H9 (cell line): ENCODE measurements around the gene RNF220. TPM values are rescaled to one million over a fixed set of nuclear protein-coding genes. Genes with fewer than 3 reads are reported as not detected.

Experiments used
- DNase-seq: peaks from one replicate; pipeline ENCODE4 v3.0.0-alpha.2; 2017
- H2AFZ ChIP-seq: one replicate; pipeline ENCODE4 v1.6.1; 2013; ENCODE audit warnings: mild to moderate bottlenecking, low read length, control low read depth, moderate library complexity
- H2AK5ac ChIP-seq: 2 replicates; pipeline ENCODE4 v1.6.1; 2013; ENCODE audit warnings: low read length, control low read depth, mixed read lengths; ENCODE audit not compliant: insufficient read length
- H2BK120ac ChIP-seq: one replicate; pipeline ENCODE4 v1.6.1; 2013; ENCODE audit warnings: low read depth, mild to moderate bottlenecking, low read length, control low read depth, inconsistent platforms; ENCODE audit not compliant: poor library complexity, severe bottlenecking
- H2BK12ac ChIP-seq: 2 replicates; pipeline ENCODE4 v1.6.1; 2013; ENCODE audit warnings: low read length, control low read depth, mixed read lengths, low read depth; ENCODE audit not compliant: insufficient read length
- H2BK15ac ChIP-seq: 2 replicates; pipeline ENCODE4 v1.6.1; 2013; ENCODE audit warnings: low read depth, low read length, control low read depth
- H2BK20ac ChIP-seq: one replicate; pipeline ENCODE4 v1.6.1; 2013; ENCODE audit warnings: low read depth, mild to moderate bottlenecking, low read length, control low read depth, inconsistent platforms; ENCODE audit not compliant: poor library complexity, severe bottlenecking
- H2BK5ac ChIP-seq: 2 replicates; pipeline ENCODE4 v1.6.1; 2013; ENCODE audit warnings: low read length, control low read depth, mixed read lengths; ENCODE audit not compliant: insufficient read length
- H3K14ac ChIP-seq: 2 replicates; pipeline ENCODE4 v1.6.1; 2013; ENCODE audit warnings: low read length, control low read depth; ENCODE audit not compliant: insufficient read depth
- H3K18ac ChIP-seq: 2 replicates; pipeline ENCODE4 v1.6.1; 2013; ENCODE audit warnings: low read depth, mild to moderate bottlenecking, mixed read lengths, low read length, control low read depth; ENCODE audit not compliant: insufficient read length
- H3K23ac ChIP-seq: 2 replicates; pipeline ENCODE4 v1.6.1; 2013; ENCODE audit warnings: low read length, control low read depth, mixed read lengths, low read depth; ENCODE audit not compliant: insufficient read length
- H3K23me2 ChIP-seq: 2 replicates; pipeline ENCODE4 v1.6.1; 2013; ENCODE audit warnings: low read depth, mild to moderate bottlenecking, mixed read lengths, low read length, control low read depth; ENCODE audit not compliant: insufficient read length, poor library complexity, severe bottlenecking
- H3K27ac ChIP-seq: 2 replicates; pipeline ENCODE4 v1.5.1; 2013; ENCODE audit warnings: low read length, control low read depth, mixed read lengths, low read depth; ENCODE audit not compliant: insufficient read length
- H3K27me3 ChIP-seq: 2 replicates; pipeline ENCODE4 v1.6.1; 2013; ENCODE audit warnings: low read length, control low read depth, inconsistent platforms; ENCODE audit not compliant: insufficient read depth
- H3K4ac ChIP-seq: 2 replicates; pipeline ENCODE4 v1.6.1; 2013; ENCODE audit warnings: low read depth, mild to moderate bottlenecking, control low read depth, inconsistent platforms, low read length, moderate library complexity
- H3K4me1 ChIP-seq: 2 replicates; pipeline ENCODE4 v1.6.1; 2013; ENCODE audit warnings: low read length, control low read depth, inconsistent platforms; ENCODE audit not compliant: insufficient read depth
- H3K4me2 ChIP-seq: 2 replicates; pipeline ENCODE4 v1.6.1; 2013; ENCODE audit warnings: low read length, control low read depth, mixed read lengths; ENCODE audit not compliant: insufficient read length, insufficient read depth
- H3K56ac ChIP-seq: 2 replicates; pipeline ENCODE4 v1.6.1; 2013; ENCODE audit warnings: low read depth, mild to moderate bottlenecking, mixed read lengths, low read length, control low read depth; ENCODE audit not compliant: insufficient read length
- H3K79me1 ChIP-seq: 2 replicates; pipeline ENCODE4 v1.6.1; 2013; ENCODE audit warnings: low read depth, mild to moderate bottlenecking, moderate library complexity, low read length, control low read depth, inconsistent platforms; ENCODE audit not compliant: insufficient read depth, poor library complexity, severe bottlenecking
- H3K79me2 ChIP-seq: 2 replicates; pipeline ENCODE4 v1.6.1; 2013; ENCODE audit warnings: low read length, control low read depth, inconsistent platforms; ENCODE audit not compliant: insufficient read depth
- H3K9ac ChIP-seq: 2 replicates; pipeline ENCODE4 v1.6.1; 2013; ENCODE audit warnings: low read length, control low read depth, mixed read lengths; ENCODE audit not compliant: insufficient read length; ENCODE audit errors: extremely low read depth
- H3K9me3 ChIP-seq: one replicate; pipeline ENCODE4 v1.6.1; 2013; ENCODE audit warnings: low read depth, low read length, inconsistent platforms; ENCODE audit not compliant: control insufficient read depth
- H3T11ph ChIP-seq: one replicate; pipeline ENCODE4 v1.6.1; 2013; ENCODE audit warnings: mild to moderate bottlenecking, low read length, control low read depth, inconsistent platforms
- H4K20me1 ChIP-seq: one replicate; pipeline ENCODE4 v1.6.1; 2013; ENCODE audit not compliant: control insufficient read depth, insufficient read length, insufficient read depth
- H4K5ac ChIP-seq: 2 replicates; pipeline ENCODE4 v1.6.1; 2013; ENCODE audit warnings: low read depth, mild to moderate bottlenecking, mixed read lengths, low read length, control low read depth; ENCODE audit not compliant: insufficient read length
- H4K8ac ChIP-seq: replicated peaks from 2 replicates; pipeline ENCODE4 v1.6.1; 2013; ENCODE audit warnings: low read length, control low read depth, mixed read lengths, low read depth; ENCODE audit not compliant: insufficient read length
- H4K91ac ChIP-seq: 2 replicates; pipeline ENCODE4 v1.6.1; 2013; ENCODE audit warnings: low read depth, mild to moderate bottlenecking, moderate library complexity, mixed read lengths, low read length, control low read depth; ENCODE audit not compliant: insufficient read length
- H3K27ac Mint-ChIP-seq, 3 experiments: 2 replicates in 2 of 3; 3 replicates in 1 of 3; pipeline ENCODE4 v1.8.0; 2020 to 2021; ENCODE audit warnings: mixed read lengths in 3 of 3, mild to moderate bottlenecking in 1 of 3, moderate library complexity in 1 of 3
- H3K27me3 Mint-ChIP-seq: 2 replicates; pipeline ENCODE4 v1.8.0; 2021; ENCODE audit warnings: low read depth, mild to moderate bottlenecking, moderate library complexity, mixed read lengths
- H3K36me3 Mint-ChIP-seq, 3 experiments: 2 replicates in 2 of 3; 3 replicates in 1 of 3; pipeline ENCODE4 v1.8.0; 2020 to 2021; ENCODE audit warnings: low read depth in 3 of 3, mixed read lengths in 3 of 3; ENCODE audit not compliant: insufficient read depth in 1 of 3
- H3K4me1 Mint-ChIP-seq, 2 experiments: 2 replicates each; pipeline ENCODE4 v1.8.0; 2020; ENCODE audit warnings: mixed read lengths in 2 of 2
- H3K4me3 Mint-ChIP-seq, 2 experiments: 2 replicates in 1 of 2; 3 replicates in 1 of 2; pipeline ENCODE4 v1.8.0; 2020 to 2021; ENCODE audit warnings: mild to moderate bottlenecking in 2 of 2, mixed read lengths in 2 of 2, moderate library complexity in 1 of 2
- H3K9me3 Mint-ChIP-seq, 2 experiments: 2 replicates in 1 of 2; 3 replicates in 1 of 2; pipeline ENCODE4 v1.8.0; 2020; ENCODE audit warnings: mild to moderate bottlenecking in 2 of 2, mixed read lengths in 2 of 2, moderate library complexity in 1 of 2
- CTCF ChIP-seq: fragments of 200-600 bp; sonication (generic); conservative IDR thresholded peaks from 3 replicates; pipeline ENCODE4 v1.8.0; 2021; ENCODE audit warnings: antibody characterized with exemption, mild to moderate bottlenecking
- WGBS: extraction: QIAGEN DNeasy Blood & Tissue Kit; methylation state at CpG from one replicate; pipeline ENCODE4 v1.1.7; 2013; ENCODE audit warnings: missing lambda C conversion rate, low lambda C conversion rate, mixed read lengths; ENCODE audit not compliant: insufficient read length; ENCODE audit errors: extremely low coverage; 5-methylcytosine and 5-hydroxymethylcytosine counted together
- total RNA-seq: library from RNA; stranded (reverse); gene quantifications from 2 replicates; pipeline ENCODE4 v1.2.1, GENCODE V29; 2021

RNF220 gene
- total RNA-seq, 1 experiment from 2014 or later: 109 TPM

- Histone ChIP-seq H2BK15ac (no peak overlapping the region), H4K91ac (no peak overlapping the region), H3K14ac (no peak overlapping the region), H3K23ac (no peak overlapping the region), H4K20me1 (no peaks in the 10 kb centered on the region), H3K79me2 (no peaks in the 10 kb centered on the region), H3K4me1 (peaks cover 10% of the 10 kb centered on the region; the same call in 1 of the 2 replicates), H2BK12ac (no peak overlapping the region), H3K27me3 (no peaks in the 10 kb centered on the region; the same call in 1 of the 2 replicates), H4K8ac (no peak overlapping the region), H3K9me3 (no peaks in the 10 kb centered on the region), H3K9ac (no peak overlapping the region), H2BK20ac (no peak overlapping the region), H2AFZ (no peak overlapping the region), H2AK5ac (no peak overlapping the region), H3K18ac (no peak overlapping the region), H3K4ac (no peak overlapping the region), H3K4me2 (no peak overlapping the region), H3K23me2 (peaks cover 2% of the 10 kb centered on the region), H3K79me1 (no peaks in the 10 kb centered on the region), H2BK120ac (no peak overlapping the region), H3K27ac (no peak overlapping the region), H3T11ph (no peak overlapping the region), H2BK5ac (no peak overlapping the region), H3K56ac (no peak overlapping the region), H4K5ac (no peak overlapping the region)
- no CpG with 5 or more reads among the region's 7 CpGs for WGBS
- Mint-ChIP-seq H3K27ac (no peak overlapping the region), H3K36me3 (no peaks in the 10 kb centered on the region), H3K4me3 (no peak overlapping the region), H3K9me3 (no peaks in the 10 kb centered on the region; a peak in 1 of 5 replicates), H3K27me3 (peaks cover 85% of the 10 kb centered on the region), H3K4me1 (peaks cover 43 to 52% of the 10 kb centered on the region in 2 experiments)
- DNase-seq: no peak
- no peak for TF ChIP-seq CTCF
Observed at GRCh38 chr1:44511769-44512168, 106.7 kb downstream of the RNF220 start.
